GM18909 (cell line): ENCODE results near the gene TACR1.

Experiments
- ATAC-seq: cut with Tn5 transposase; IDR thresholded peaks from one replicate; pipeline ENCODE4 v1.9.1; 2021; ENCODE audit warnings: mild to moderate bottlenecking; ENCODE audit not compliant: unreplicated experiment, poor library complexity

Gene TACR1

GRCh38 chr2:75055142-75055819, 144.0 kb downstream of the TACR1 start:
- ATAC-seq: peak; percentile 20

- ATAC-seq: no peak
These were observed 145.0 kb downstream of the TACR1 start for GRCh38 chr2:75054296-75054695.

- peak; percentile 70 for ATAC-seq
These were observed 145.7 kb downstream of the TACR1 start for GRCh38 chr2:75053484-75054112.

- ATAC-seq: no peak
These were observed 151.2 kb downstream of the TACR1 start for GRCh38 chr2:75047992-75048625.

GRCh38 chr2:75047189-75047991, 151.9 kb downstream of the TACR1 start:
- no peak for ATAC-seq

GRCh38 chr2:75045526-75046050, 153.7 kb downstream of the TACR1 start:
- no peak for ATAC-seq

GRCh38 chr2:75044291-75044690, 155.0 kb downstream of the TACR1 start:
- ATAC-seq: no peak

- no peak for ATAC-seq
These were observed 156.5 kb downstream of the TACR1 start for GRCh38 chr2:75042823-75043222.

GRCh38 chr2:75041731-75042600, 157.4 kb downstream of the TACR1 start:
- ATAC-seq: no peak

- no peak for ATAC-seq
These were observed 158.1 kb downstream of the TACR1 start for GRCh38 chr2:75041226-75041625.

- no peak for ATAC-seq
These were observed 163.6 kb downstream of the TACR1 start for GRCh38 chr2:75035444-75036353.

- ATAC-seq: no peak
These were observed 165.8 kb downstream of the TACR1 start for GRCh38 chr2:75033516-75033915.

- ATAC-seq: no peak
These were observed 167.2 kb downstream of the TACR1 start for GRCh38 chr2:75031906-75032803.

GRCh38 chr2:75031171-75031570, 168.1 kb downstream of the TACR1 start:
- no peak for ATAC-seq

GRCh38 chr2:75030218-75031009, 168.9 kb downstream of the TACR1 start:
- no peak for ATAC-seq

- no peak for ATAC-seq
These were observed 171.4 kb downstream of the TACR1 start for GRCh38 chr2:75027886-75028285.
